ENCODE data around the gene ZNF350. TPM values are rescaled to one million over a fixed set of nuclear protein-coding genes. Genes with fewer than 3 reads are reported as not detected.
"Not testable (repeated sequence)": the region's sequence is repeated elsewhere in the genome, so short reads cannot be mapped to it uniquely, and the experiment has no call there.

The ZNF350 gene
- total RNA-seq, 1 donor from 2014 or later, result 13.2 TPM

- intact Hi-C loops (cut with micrococcal nuclease), result no loop called here
Measured at GRCh38 chr19:51976852-51977251, 9.8 kb downstream of the ZNF350 start.

DNA sequence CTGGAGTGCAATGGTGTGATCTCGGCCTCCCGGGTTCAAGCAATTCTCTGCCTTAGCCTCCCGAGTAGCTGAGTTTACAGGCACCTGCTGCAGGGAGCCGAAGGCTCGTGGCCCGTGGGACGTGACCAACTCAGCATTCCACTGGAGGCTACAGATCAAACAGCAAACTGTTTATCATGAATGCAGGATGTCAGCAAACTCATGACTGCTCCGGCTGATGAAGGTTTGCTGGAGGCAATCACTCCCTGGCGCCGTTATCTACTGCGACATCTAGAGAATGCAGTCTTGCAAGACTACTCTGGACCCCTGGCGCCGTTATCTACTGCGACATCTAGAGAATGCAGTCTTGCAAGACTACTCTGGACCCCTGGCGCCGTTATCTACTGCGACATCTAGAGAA lies 10.9 kb downstream of the ZNF350 start:
- intact Hi-C loops (cut with micrococcal nuclease), result not testable (repeated sequence)

DNA sequence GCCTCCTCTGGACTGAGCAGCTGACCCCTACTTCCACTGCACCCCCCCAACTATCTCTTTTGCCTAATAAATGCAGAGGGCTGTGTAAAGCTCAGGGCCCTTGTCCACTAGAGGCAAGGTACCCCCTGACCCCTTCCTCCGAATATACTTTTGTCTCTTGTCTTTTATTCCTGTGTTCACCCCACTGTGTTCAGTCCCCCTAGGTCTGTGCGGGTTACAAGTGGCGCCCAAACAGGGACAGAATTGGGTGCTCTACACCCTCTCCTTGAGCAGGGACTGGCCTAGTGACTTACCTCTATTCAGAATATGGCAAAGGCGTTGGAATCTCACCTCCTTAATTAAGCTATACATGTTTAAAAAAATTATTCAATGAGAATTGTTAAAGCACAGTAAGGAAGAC lies 15.0 kb downstream of the ZNF350 start:
- intact Hi-C loops (cut with micrococcal nuclease), result no loop called here

- intact Hi-C loops (cut with micrococcal nuclease), result no loop called here
Measured at GRCh38 chr19:51970718-51971117, 15.9 kb downstream of the ZNF350 start.

- intact Hi-C loops (cut with micrococcal nuclease), result no loop called here
Measured at GRCh38 chr19:51965583-51965982, 21.1 kb downstream of the ZNF350 start.

- intact Hi-C loops (cut with micrococcal nuclease), result not testable (repeated sequence)
Measured at GRCh38 chr19:51960621-51961233, 25.9 kb downstream of the ZNF350 start.

DNA sequence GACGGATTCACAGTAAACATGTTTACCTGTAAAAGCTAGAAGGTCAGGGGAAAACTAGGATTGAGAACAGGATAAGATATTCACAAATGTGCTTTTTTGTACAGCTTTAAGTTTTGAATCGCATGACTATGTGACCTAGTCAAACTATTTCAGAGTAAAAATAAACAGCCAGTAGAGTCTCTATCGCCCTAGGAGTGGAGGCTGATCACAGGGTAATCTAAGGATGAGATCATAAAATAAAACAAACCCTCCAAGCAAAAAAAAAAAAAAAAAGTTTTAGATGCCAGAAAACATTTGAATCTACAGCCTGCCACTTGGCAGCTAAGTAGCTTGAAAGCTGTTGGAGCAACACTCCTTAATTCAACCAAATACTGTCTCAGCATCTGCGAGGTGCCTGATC lies 26.8 kb downstream of the ZNF350 start:
- intact Hi-C loops (cut with micrococcal nuclease), result no loop called here

GRCh38 chr19:51957846-51958245 lies 28.8 kb downstream of the ZNF350 start:
- intact Hi-C loops (cut with micrococcal nuclease), result not testable (repeated sequence)

- intact Hi-C loops (cut with micrococcal nuclease), result no loop called here
Measured at GRCh38 chr19:51948975-51949374, 37.7 kb downstream of the ZNF350 start.

DNA sequence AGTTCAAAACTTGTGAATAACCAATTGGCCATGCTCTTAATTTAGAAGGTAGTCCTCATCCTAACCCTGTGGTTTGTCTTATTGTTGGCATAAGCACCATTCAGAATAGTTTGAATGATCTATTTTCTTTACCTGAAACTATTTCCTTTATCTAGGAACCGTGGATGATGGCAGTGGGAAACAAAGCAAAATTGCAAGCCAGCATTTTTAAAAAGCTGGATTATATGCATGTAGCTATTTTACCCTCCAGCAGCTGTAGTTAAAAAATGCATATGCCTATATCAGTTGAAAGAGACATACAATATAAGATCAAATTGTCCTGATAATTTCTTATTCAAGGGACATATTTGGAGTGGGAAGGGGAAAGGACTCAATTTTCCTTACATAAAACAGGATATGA lies 40.0 kb downstream of the ZNF350 start:
- intact Hi-C loops (cut with micrococcal nuclease), result no loop called here

DNA sequence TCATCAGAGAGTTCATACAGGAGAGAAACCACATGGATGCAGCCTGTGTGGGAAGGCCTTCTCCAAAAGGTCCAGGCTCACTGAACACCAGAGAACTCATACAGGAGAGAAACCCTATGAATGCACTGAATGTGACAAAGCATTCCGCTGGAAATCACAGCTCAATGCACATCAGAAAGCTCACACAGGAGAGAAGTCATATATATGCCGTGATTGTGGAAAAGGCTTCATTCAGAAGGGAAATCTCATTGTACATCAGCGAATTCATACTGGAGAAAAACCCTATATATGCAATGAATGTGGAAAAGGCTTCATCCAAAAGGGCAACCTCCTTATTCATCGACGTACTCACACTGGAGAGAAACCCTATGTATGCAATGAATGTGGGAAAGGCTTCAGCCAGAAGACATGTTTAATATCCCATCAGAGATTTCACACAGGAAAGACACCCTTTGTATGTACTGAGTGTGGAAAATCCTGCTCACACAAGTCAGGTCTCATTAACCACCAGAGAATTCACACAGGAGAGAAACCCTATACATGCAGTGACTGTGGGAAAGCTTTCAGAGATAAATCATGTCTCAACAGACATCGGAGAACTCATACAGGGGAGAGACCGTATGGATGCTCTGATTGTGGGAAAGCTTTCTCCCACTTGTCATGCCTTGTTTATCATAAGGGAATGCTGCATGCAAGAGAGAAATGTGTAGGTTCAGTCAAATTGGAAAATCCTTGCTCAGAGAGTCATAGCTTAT lies 41.7 kb downstream of the ZNF350 start:
- intact Hi-C loops (cut with micrococcal nuclease), result no loop called here

GRCh38 chr19:51938936-51939335 lies 47.7 kb downstream of the ZNF350 start:
- intact Hi-C loops (cut with micrococcal nuclease), result no loop called here

GRCh38 chr19:51931921-51932320 lies 54.7 kb downstream of the ZNF350 start:
- intact Hi-C loops (cut with micrococcal nuclease), result no loop called here

DNA sequence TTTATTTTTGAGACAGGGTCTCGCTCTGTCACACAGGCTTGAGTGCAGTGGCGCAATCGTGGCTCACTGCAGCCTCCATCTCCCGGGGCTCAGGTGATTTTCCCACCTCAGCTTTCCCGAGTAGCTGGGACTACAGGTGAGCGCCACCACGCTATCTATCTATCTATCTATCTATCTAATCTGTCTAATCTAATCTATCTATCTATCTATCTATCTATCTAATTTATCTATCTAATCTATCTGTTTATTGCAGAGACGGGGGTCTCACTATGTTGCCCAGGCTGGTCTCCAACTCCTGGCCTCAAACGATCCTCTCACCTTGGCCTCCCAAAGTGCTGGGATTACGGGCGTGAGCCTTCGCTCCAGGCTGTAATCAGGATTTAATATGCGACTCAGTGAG lies 58.8 kb downstream of the ZNF350 start:
- intact Hi-C loops (cut with micrococcal nuclease), result loop anchor here (1.0 to 5.0 kb wide), 8 partner anchors 23 to 341 kb away; partner anchors contain the start of genes PPP2R1A, ZNF350, ZNF614 and ZNF615

GRCh38 chr19:51926784-51927741 lies 59.6 kb downstream of the ZNF350 start, which contains the start of gene ZNF613:
Gene ZNF613 (plus strand): TSS chr19:51927472. CDS start chr19:51936221, 8,749 bp downstream.
- intact Hi-C loops (cut with micrococcal nuclease), result loop anchor here (1.0 to 5.0 kb wide), 8 partner anchors 22 to 342 kb away; partner anchors contain the start of genes PPP2R1A, ZNF350, ZNF614 and ZNF615

GRCh38 chr19:51926426-51926783 lies 60.2 kb downstream of the ZNF350 start:
- intact Hi-C loops (cut with micrococcal nuclease), result loop anchor here (5.0 kb wide), 2 partner anchors 81 to 266 kb away; partner anchors contain the start of genes PPP2R1A and ZNF615

DNA sequence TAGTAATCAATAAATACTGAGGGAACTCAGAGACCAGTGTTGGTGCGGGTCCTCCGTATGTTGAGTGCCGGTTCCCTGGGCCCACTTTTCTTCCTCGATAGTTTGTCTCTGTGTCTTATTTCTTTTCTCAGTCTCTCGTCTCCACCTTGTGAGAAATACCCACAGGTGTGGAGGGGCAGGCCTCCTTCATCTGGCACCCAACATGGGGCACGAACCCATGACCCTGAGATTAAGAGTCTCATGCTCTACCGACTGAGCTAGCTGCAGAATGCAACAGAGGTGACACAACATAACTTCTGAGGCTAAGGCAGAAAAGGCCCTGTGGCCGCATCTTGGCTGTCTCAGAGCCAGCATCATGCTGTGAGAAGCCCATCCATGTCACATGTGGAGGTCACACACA lies 64.7 kb downstream of the ZNF350 start:
- intact Hi-C loops (cut with micrococcal nuclease), result no loop called here

DNA sequence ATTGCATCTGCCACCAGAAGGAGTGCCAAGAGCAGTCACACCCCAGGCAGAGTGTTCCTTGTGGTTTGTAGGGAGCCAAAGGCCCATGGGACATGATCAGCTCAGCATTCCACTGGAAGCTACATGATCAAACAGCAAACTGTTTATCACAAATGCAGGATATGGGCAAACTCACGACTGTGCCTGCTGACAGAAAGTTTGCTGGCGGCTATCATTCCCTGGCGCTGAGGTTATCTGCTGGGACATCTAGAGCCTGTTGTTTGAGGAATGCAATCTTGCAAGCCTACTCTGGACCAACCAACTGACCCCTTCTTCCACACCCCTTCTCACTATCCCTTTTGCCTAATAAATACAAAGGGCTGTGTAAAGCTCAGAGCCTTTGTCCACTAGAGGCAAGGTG lies 67.0 kb downstream of the ZNF350 start:
- intact Hi-C loops (cut with micrococcal nuclease), result no loop called here

- intact Hi-C loops (cut with micrococcal nuclease), result no loop called here
Measured at GRCh38 chr19:51916167-51916566, 70.5 kb downstream of the ZNF350 start.

DNA sequence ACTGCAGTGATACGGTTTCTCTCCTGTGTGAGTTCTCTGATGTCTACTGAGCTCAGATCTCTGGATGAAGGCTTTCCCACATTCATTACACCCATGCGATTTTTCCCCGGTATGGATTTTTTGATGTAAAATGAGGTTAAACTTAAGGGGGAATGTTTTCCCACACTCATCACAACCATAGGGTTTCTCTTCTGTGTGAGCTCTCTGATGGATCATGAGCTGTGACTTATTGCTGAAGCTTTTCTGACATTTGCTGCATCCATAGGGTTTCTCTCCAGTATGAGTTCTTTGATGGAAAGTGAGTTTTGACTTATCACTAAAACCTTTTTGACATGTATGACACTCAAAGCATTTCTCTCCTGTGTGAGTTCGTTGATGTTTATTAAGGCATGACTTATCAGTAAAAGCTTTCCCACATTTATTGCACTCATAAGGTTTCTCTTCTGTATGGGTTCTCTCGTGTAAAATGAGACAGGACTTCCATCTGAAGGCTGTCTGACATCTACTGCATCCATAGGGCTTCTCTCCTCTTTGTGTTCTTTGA lies 71.2 kb downstream of the ZNF350 start:
- intact Hi-C loops (cut with micrococcal nuclease), result no loop called here
